Muscle of leg (tissue), 11 donors: Measurements from ENCODE around the gene ARHGEF9. TPM values are rescaled to one million over a fixed set of nuclear protein-coding genes. Genes with fewer than 3 reads are reported as not detected.
A peak's percentile ranks its signal among the peaks of the same experiment; 100 is the strongest.

Experiments
- DNase-seq: peaks from one replicate; pipeline ENCODE4 v3.0.0; 2013
- H3K27ac ChIP-seq: one replicate; pipeline ENCODE4 v1.5.1; 2013; ENCODE audit warnings: mild to moderate bottlenecking, low read length, control low read depth
- H3K27me3 ChIP-seq: one replicate; pipeline ENCODE4 v1.6.1; 2013; ENCODE audit warnings: low read length; ENCODE audit not compliant: control insufficient read depth, insufficient read depth
- H3K36me3 ChIP-seq: one replicate; pipeline ENCODE4 v1.6.1; 2013; ENCODE audit warnings: low read length; ENCODE audit not compliant: control insufficient read depth, insufficient read depth
- H3K4me1 ChIP-seq: one replicate; pipeline ENCODE4 v1.6.1; 2013; ENCODE audit warnings: low read length; ENCODE audit not compliant: control insufficient read depth, insufficient read depth
- H3K4me3 ChIP-seq: one replicate; pipeline ENCODE4 v1.5.1; 2013; ENCODE audit warnings: low read length, control low read depth
- H3K9me3 ChIP-seq: replicated peaks from 2 replicates; pipeline ENCODE4 v1.6.1; 2013; ENCODE audit warnings: low read depth, low read length; ENCODE audit not compliant: control insufficient read depth
- WGBS: methylation state at CpG from one replicate; pipeline ENCODE4 v1.1.5; 2013; ENCODE audit warnings: missing lambda C conversion rate; ENCODE audit not compliant: insufficient coverage; 5-methylcytosine and 5-hydroxymethylcytosine counted together
- polyA plus RNA-seq, 8 donors: library from polyadenylated mRNA; unstranded; fragments of 120-200 nt; gene quantifications; one replicate each; pipeline versions ENCODE4 v1.2.1 to v1.2.3, GENCODE V29; 2013; ENCODE audit warnings: inconsistent platforms in 1 of 8, low replicate concordance in 1 of 8; ENCODE audit not compliant: insufficient read length in 8 of 8, insufficient read depth in 1 of 8
- total RNA-seq: library from RNA; stranded (reverse); fragments of 120-200 nt; gene quantifications from one replicate; pipeline ENCODE4 v1.2.4, GENCODE V29; 2013

The ARHGEF9 gene
- total and polyA plus RNA-seq, 9 donors: 20.8 to 25.3 (median 22.0) TPM

GRCh38 chrX:63784346-63784901 lies 590 bp downstream of the ARHGEF9 start:
- Histone ChIP-seq H3K27ac (peak overlapping the region; percentile 23), H3K27me3 (no peaks in the 10 kb centered on the region), H3K4me1 (peaks cover 2% of the 10 kb centered on the region), H3K4me3 (peak overlapping the region; percentile 56), H3K9me3 (peaks cover 5% of the 10 kb centered on the region), H3K36me3 (no peaks in the 10 kb centered on the region)
- peak; percentile 17 for DNase-seq
- WGBS: 37% methylated on average over 3 of the region's 4 CpGs

GRCh38 chrX:63782515-63782914 lies 2.5 kb downstream of the ARHGEF9 start:
- no CpG with 5 or more reads among the region's 6 CpGs for WGBS
- no peak overlapping the region for H3K4me3 ChIP-seq
- DNase-seq: no peak
- H3K36me3 ChIP-seq: no peaks in the 10 kb centered on the region
- H3K27me3 ChIP-seq: no peaks in the 10 kb centered on the region
- H3K4me1 ChIP-seq: peaks cover 2% of the 10 kb centered on the region
- no peak overlapping the region for H3K27ac ChIP-seq
- peaks cover 13% of the 10 kb centered on the region for H3K9me3 ChIP-seq

GRCh38 chrX:63768760-63769159 lies 16.3 kb downstream of the ARHGEF9 start:
- DNase-seq: no peak
- Histone ChIP-seq H3K27ac (no peak overlapping the region), H3K36me3 (no peaks in the 10 kb centered on the region), H3K9me3 (peaks cover 14% of the 10 kb centered on the region), H3K4me1 (no peaks in the 10 kb centered on the region), H3K27me3 (no peaks in the 10 kb centered on the region), H3K4me3 (no peak overlapping the region)
- no CpG with 5 or more reads among the region's 2 CpGs for WGBS

- no peak for DNase-seq
- no peaks in the 10 kb centered on the region for H3K36me3 ChIP-seq
- H3K4me1 ChIP-seq: no peaks in the 10 kb centered on the region
- H3K27me3 ChIP-seq: no peaks in the 10 kb centered on the region
- H3K27ac ChIP-seq: no peak overlapping the region
- H3K9me3 ChIP-seq: peaks cover 8% of the 10 kb centered on the region
- no peak overlapping the region for H3K4me3 ChIP-seq
- WGBS: no CpG with 5 or more reads among the region's 4 CpGs
These were observed 19.3 kb downstream of the ARHGEF9 start for GRCh38 chrX:63765712-63766111.

- WGBS: no CpG with 5 or more reads among the region's 1 CpG
- Histone ChIP-seq H3K4me3 (no peak overlapping the region), H3K36me3 (no peaks in the 10 kb centered on the region), H3K27me3 (no peaks in the 10 kb centered on the region), H3K9me3 (peaks cover 6% of the 10 kb centered on the region), H3K4me1 (no peaks in the 10 kb centered on the region), H3K27ac (no peak overlapping the region)
- DNase-seq: no peak
These were observed 20.1 kb downstream of the ARHGEF9 start for GRCh38 chrX:63764946-63765345.

- no peaks in the 10 kb centered on the region for H3K27me3 ChIP-seq
- H3K27ac ChIP-seq: no peak overlapping the region
- DNase-seq: no peak
- no peak overlapping the region for H3K4me3 ChIP-seq
- H3K4me1 ChIP-seq: no peaks in the 10 kb centered on the region
- H3K36me3 ChIP-seq: no peaks in the 10 kb centered on the region
- WGBS: 100% methylated on average over 1 of the region's 1 CpG
- no peaks in the 10 kb centered on the region for H3K9me3 ChIP-seq
These were observed 23.4 kb downstream of the ARHGEF9 start for GRCh38 chrX:63761639-63762038.

GRCh38 chrX:63758011-63758410 lies 27.0 kb downstream of the ARHGEF9 start:
- H3K9me3 ChIP-seq: no peaks in the 10 kb centered on the region
- no peak overlapping the region for H3K4me3 ChIP-seq
- peaks cover 5% of the 10 kb centered on the region for H3K4me1 ChIP-seq
- H3K27me3 ChIP-seq: no peaks in the 10 kb centered on the region
- no peak for DNase-seq
- H3K27ac ChIP-seq: no peak overlapping the region
- WGBS: 83% methylated on average over 1 of the region's 2 CpGs
- no peaks in the 10 kb centered on the region for H3K36me3 ChIP-seq

GRCh38 chrX:63755892-63756291 lies 29.1 kb downstream of the ARHGEF9 start:
- peaks cover 19% of the 10 kb centered on the region for H3K4me1 ChIP-seq
- no peaks in the 10 kb centered on the region for H3K9me3 ChIP-seq
- no peaks in the 10 kb centered on the region for H3K27me3 ChIP-seq
- H3K27ac ChIP-seq: peak overlapping the region; percentile 94
- H3K36me3 ChIP-seq: no peaks in the 10 kb centered on the region
- DNase-seq: no peak
- H3K4me3 ChIP-seq: no peak overlapping the region
- WGBS: no CpG with 5 or more reads among the region's 1 CpG

GRCh38 chrX:63754860-63755579 lies 30.0 kb downstream of the ARHGEF9 start:
- DNase-seq: peak; percentile 97
- Histone ChIP-seq H3K9me3 (no peaks in the 10 kb centered on the region), H3K27ac (peak overlapping the region; percentile 94), H3K4me1 (peaks cover 26% of the 10 kb centered on the region), H3K27me3 (no peaks in the 10 kb centered on the region), H3K36me3 (no peaks in the 10 kb centered on the region), H3K4me3 (peak overlapping the region; percentile 59)
- WGBS: 31% methylated on average over 44 of the region's 44 CpGs

GRCh38 chrX:63754136-63754859 lies 30.7 kb downstream of the ARHGEF9 start:
- DNase-seq: no peak
- 46% methylated on average over 18 of the region's 25 CpGs for WGBS

More at GRCh38 chrX:63754136-63754859, 30.7 kb downstream of the ARHGEF9 start:
- Histone ChIP-seq H3K27me3 (no peaks in the 10 kb centered on the region), H3K36me3 (no peaks in the 10 kb centered on the region), H3K4me1 (peaks cover 27% of the 10 kb centered on the region), H3K4me3 (peak overlapping the region; percentile 59), H3K27ac (peak overlapping the region; percentile 94), H3K9me3 (no peaks in the 10 kb centered on the region)
